ENCODE results near the gene PDE11A. TPM values are rescaled to one million over a fixed set of nuclear protein-coding genes. Genes with fewer than 3 reads are reported as not detected.

The PDE11A gene
- total and polyA plus RNA-seq, 2 of the 8 experiments (the other 6 are each of a cell fraction or from before 2014, with no cell fraction given) = 0.19 to 0.23 TPM

- TF ChIP-seq CHD7 (IDR thresholded peaks at IDR 0.05; ENCODE audit: insufficient replicate concordance, low read length) (no peak), CEBPB (IDR thresholded peaks at IDR 0.05; ENCODE audit: low read depth, low read length) (no peak), RNF2 (IDR thresholded peaks at IDR 0.05; ENCODE audit: borderline replicate concordance, low read depth, low read length, missing control alignments, poor library complexity, severe bottlenecking) (no peak), TEAD4 (IDR thresholded peaks at IDR 0.05; ENCODE audit: low read depth, low read length) (no peak), EZH2 (IDR thresholded peaks at IDR 0.05; ENCODE audit: low read depth, low read length, severe bottlenecking) (no peak)
Observed at GRCh38 chr2:177678939-177679338, 393.6 kb downstream of the PDE11A start (continued).

Data from H1 (cell line).